NCI-H69 (cell line): ENCODE measurements around the gene IGLON5.

ENCODE experiments used
- DNase-seq: peaks from one replicate; lab custom pipeline; 2025; lab: John Stamatoyannopoulos, UW

Gene IGLON5

DNA sequence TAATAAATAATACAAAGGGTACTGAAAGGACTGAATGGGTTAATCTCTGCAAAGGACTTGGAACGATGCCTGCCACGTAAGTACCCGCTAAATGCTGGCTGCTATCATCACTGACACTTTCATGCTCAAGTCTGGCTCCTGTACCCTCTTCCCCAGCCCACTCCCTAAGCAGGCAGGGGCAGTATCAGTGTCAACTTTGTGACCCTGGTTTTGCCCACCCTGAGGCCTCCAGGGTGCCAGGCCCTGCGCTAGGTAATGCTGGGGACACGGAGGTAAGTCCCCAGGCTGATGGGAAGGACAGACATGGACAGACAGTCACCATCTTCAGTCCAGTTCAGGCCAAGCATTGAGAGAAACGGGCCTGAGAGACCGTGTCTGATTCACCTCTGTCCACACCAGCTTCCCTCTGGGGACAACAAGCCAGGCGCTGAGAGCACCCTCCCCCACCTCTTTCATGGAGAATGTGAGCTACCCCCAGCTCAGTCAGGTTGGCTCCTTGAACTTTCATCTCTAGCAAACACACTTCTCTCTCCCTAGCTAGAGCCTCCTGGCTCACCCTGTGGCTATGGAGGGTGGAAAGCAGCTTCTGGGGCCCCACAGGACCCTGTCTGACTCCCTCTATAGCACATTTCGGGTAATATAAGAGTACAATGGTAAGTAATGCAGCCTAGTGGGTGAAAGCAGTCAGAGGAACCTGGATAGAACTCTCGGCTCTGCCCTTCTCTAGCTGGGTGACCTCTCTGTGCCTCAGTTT lies 53.9 kb downstream of the IGLON5 start:
- no peak for DNase-seq

DNA sequence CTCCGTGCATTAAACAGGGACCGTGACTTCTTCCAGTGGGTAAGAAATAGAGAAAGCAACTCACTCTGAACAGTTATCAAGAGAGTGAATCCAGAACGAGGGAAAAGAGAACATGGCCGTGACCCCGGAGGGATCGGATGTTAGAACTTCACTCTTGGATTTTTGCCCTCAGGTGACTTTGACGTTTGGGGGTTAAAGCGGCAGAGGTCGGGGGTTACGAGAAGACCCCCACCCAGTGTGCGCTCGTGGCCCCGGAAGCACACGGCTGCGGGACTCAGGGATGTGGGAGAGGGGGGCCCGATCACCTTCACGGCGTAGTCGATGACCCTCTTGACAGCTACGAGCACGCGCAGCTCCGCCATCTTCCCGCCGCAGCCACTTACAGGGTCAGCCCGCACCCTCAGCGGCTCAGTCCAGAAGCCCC lies 54.5 kb downstream of the IGLON5 start, which contains the start of gene ETFB:
ETFB (minus strand) TSS at position 424 of the 424 bp plus-strand sequence; CDS start at position 362, 62 bp downstream.
- no peak for DNase-seq

DNA sequence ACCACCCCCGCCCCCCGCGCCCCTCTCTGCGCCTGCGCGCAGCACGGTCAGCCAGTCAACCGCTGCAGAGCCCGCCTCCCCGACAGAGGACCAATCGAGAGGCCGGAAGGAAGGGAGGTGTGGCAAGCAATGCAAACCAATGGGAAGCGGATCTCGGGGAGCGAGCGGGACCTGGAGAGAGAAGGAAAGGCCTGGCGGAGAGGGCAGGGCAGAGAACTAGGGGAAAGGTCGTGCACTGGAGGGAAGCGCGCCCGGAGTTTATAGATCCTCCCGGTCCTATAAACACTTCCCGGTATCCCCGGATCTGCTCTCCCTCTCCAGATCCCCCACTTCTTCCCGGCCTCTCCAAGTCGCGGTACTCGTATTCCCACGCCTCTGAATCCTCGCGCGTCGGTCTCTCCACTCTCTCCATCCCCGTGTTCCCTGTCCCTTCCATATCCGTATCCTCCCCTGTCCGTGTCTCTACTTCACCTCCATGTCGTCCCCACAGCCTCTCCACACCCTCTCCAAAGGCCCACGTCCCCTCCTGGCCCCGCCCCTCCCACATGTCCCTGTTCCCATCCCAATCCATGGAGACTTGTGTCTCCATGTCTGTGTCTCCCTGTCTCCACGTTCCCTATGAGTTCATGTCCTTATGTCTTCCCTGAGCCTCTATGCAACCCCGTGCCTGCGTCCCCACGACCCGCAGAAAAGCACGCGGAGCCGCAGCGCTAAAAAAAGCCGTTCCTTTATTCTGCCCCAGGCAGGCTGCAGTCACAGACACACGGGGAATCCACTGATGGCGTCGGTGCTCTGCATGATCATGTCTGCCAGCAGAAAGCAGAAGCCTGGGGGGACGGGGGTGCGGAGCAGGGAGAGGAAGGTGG lies 55.2 kb downstream of the IGLON5 start:
- DNase-seq: peak; percentile 66

DNA sequence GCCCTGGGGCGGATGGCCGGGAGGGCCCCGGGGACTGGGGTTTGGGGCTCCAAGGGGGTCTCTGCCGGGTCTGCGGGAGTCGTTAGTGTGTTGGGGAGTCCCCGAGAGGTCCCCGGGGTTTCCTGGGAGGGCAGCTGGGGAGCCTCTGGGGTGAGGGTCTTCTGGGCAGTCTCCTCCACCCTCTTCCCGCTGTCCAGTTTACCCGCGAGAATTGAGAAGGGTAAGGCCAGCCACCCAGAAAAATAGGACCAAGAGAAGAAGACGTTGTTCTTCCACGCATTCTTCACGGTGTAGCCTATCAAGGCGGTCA lies 55.8 kb downstream of the IGLON5 start:
- no peak for DNase-seq

DNA sequence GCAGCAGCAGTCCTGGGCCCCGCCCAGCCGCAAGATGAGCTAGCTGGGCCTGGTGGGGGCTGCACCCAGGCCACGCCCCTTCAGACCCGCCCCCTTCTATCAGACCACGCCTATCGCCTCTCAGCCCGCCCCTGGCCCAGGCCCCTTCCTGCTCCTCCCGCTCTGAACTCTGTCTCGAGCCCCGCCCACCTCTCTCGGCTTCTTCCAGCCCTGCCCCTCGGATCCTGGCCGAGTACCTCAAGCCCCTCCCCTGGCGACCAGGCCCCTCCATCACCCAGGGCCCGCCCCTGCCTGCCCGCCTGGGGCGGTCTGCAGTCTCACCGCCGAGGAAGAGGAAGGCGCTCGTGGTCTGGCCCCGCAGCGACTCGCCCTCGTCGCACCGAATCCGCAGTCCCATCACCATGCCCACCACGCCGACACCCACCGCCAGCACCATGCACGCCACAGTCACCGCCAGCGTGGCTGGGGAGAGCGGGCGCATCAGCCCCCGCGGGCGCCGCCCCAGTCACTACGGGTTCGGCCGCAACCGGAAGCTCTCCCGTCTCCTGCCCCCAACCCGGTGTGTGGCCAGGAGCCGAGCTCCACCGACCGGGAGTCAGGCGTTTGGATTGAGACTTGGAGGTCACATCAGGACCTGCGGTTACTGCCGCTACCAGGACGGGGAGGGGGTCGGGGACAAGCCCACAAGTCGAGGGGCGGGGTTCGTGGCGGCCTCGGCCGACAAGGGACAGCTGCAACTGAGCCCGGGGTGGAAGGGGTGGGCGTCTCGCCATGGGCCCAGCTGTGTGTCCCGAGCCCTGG lies 56.3 kb downstream of the IGLON5 start:
- peak; percentile 49 for DNase-seq

DNA sequence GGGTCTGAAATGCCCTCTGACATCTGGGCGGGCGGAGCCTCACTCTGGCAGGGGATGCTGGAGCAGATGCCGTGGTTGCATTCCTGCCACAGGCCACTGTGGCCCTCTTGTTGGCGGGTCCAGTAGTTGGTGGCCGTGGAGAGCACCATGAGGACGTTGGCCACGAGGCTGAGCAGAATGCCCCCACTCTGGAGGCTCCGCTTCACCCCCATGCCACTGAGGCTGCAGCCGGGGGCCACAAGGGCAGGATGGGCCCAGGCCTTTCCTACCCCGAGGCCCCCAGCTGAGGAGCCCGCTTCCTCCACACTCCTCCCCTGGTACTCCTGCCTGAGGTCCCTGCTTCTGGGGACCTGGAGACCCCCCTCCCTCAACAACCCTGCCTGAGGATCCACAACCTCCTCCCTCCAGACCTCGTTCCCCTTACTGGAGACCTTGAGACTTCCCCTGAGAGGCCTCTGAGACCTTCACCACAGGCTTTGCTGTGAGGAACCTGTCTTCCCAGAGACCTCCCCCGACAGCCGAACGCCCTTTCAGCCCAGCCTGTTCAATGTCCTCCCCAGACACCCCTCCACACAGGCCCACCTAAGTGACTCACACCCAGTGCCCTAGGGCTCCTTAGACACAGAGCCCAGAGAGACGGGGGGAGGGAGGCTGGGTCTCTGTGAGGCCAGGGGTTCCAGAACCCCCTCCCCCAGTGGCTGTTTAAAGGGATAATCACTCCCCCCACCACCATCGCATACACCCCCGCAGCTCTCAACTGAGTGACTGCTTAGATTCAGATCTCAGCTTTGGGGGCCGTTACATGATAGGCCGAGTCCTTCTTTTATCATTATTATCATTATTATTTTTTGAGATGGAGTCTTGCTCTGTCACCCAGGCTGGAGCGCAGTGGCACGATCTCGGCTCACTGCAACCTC lies 57.2 kb downstream of the IGLON5 start, which contains the start of gene CLDND2:
CLDND2 (minus strand) TSS at position 638 of the 917 bp plus-strand sequence; CDS start at position 212, 426 bp downstream.
- DNase-seq: no peak

DNA sequence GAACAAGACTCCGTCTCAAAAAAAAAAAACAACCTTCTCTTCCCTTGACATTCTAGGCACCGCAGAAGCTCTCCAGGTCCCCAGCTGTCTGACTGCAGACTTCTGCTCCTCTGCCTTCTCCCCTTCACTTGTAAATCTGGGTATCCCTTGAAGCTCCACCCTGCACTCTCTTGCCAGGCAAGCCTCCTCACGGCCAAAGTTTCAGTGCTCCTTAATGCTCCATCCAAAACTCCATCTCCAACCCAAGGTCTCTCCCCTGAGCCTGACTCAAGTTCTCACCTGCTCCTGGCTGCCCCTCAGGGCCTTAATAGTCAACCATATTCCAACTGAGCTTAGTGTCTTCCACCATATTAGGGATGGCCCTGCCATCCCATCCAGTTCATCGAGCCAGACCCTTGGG lies 58.8 kb downstream of the IGLON5 start:
- DNase-seq: no peak

DNA sequence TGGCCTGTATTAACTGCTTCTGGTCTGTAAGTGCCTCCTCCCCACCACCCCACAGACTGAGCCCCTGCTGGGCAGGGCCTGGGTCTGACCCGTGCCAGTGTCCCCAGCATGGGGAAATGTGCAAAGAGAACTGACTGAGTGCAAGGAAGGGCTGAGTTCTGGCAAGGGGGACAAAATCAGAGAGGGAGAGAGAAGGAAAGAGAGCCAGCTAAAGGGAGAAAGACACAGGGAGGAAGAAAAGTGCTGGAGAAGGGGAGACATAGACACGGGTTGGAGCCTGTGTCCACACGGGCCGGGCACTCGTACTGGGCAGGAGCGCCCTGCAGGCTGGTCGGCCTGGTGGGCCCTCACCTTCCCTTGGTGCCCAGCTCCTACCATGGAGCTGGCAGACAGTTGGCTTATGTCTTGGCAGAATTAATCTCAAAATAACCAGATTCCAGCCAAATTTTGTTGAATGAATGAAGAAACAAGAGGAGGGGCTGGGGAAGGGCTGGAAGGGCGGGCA lies 59.8 kb downstream of the IGLON5 start:
- no peak for DNase-seq

DNA sequence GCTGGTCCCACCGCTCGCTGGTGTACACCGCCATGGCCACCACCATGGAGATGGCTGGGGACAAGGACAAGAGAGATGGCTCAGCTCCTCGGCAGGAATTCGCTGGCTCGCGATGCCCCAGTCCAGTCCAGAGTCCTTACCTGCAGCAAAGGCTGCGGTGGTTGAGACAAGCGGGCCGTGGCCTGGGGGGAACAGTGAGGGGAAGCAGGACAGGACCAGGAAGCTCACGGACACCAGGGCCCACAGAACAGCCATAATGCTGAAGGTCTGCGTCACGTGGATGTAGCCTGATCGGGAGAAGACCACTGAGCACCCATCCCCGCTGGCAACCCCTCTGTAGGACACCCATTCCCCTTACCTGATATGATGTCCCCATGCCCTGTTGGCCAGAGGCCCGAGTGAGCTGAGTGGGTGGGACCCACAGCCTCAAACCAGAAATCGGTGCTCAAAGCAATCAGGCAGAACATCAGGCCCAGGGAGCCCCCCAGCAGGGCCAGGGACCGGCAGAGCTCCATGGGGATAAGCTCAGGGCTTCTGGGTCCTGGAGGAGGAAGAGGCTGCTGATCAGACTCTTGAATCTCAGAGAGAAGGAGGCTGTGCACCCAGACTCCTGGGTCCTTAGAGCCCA lies 60.7 kb downstream of the IGLON5 start:
- no peak for DNase-seq

DNA sequence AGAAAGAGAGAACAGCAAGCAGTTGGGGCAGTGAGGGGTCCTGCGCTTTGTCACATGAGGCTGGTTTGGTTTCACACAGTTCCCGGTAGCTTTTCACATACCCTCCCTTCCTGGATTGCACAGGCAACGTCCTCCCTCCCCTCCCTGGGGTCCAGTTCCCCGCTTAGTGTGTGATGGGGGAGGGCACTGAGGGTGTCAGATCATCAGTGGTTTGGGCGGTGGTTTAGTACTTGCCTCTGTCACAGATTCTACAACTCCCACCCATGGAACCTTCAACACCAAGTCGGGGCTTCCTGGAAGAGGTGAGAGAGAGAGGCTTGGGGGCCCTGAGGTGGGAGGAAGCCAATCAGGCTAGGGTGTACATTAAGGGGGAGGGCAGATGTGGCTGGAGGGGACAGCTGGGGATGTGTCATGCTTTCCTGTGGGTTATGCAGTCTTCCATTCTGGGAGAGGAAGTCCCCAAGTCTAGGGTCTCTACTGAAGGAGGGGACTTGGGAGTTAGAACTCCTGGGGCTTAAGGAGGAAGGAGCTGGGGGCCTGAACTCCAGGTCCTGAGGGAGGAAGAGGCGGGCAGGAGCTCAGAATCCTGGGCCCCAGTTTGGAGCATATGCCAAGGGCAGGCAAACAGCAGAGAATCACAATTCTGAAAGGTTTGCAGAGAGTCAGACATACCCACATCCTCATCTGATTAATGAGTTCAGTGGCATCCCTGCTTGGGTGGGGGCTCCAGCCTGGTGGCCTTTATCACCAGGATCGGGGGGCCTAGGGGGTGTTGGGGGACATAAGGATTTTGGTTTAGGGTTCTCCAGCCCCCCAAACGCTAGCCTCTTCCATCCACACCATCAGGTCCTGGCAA lies 61.4 kb downstream of the IGLON5 start, which contains the start of gene NKG7:
NKG7 (minus strand) TSS at position 6 of the 856 bp plus-strand sequence. CDS start 119 bp downstream, outside the sequence.
- DNase-seq: no peak

DNA sequence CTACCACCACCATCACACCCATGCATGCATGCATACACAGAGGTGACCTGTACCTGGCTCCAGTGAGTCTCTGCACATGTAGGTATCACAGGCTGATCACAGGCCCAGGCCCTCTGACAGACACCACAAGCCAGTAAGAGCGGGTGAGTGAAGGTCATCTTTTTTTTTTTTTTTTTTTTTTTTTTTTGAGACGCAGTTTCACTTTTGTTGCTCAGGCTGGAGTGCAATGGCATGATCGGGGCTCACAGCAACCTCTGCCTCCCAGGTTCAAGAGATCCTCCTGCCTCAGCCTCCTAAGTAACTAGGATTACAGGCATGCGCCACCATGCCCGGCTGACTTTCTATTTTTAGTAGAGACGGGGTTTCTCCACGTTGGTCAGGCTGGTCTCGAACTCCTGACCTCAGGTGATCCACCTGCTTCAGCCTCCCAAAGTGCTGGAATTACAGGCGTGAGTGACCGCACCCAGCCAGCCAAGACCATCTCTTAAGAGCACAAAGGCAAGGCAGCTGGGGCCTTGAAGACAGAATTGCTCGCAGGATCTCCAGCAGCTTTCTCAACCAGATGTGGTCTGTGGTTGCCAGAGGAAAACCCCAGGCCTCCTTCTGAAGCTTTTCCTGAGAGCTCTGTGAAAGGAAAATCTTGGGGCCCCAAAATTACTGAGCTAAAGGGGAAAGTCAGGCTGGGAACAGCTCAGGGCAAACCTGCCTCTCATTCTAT lies 64.2 kb downstream of the IGLON5 start:
- no peak for DNase-seq

DNA sequence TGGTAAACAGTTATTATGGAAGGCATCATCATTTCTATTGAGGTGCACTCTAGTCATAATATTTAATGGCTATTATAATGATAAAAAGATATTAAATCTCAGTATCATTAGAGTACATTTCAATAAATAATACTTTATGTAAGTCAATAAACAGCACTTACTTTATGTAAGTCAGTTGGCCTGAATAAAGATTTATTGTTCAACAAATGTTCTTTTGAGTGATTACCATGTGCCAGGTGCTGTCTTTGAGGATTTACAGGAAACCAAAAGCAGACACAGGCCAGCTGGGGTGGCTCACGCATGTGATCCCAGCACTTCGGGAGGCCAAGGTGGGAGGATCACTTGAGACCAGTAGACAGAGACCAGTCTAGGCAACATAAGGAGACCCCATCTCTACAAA lies 66.0 kb downstream of the IGLON5 start:
- DNase-seq: no peak

DNA sequence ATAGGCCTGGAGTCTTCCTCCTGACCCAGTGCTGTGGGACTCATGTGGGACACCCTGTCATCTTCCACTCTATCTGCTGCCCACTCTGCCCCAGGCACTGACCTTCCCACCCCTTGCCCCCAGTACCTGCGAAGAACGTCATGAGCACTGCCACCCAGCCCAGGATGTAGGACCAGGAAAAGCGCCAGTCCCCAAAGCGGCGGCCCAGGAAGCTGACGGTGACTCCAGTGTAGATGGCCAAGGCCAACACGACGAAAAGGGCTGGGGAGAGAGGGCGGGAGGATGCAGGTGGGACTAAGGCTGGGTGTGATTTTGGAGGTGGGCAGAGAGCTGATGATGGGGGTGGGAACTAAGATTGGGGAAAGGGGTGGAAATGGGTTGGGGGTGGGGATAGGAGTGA lies 68.9 kb downstream of the IGLON5 start:
- no peak for DNase-seq
